GM12878 (cell line): Measurements from ENCODE around the gene TEKT2. TPM values are rescaled to one million over a fixed set of nuclear protein-coding genes. Genes with fewer than 3 reads are reported as not detected.

Experiments used
- BHLHE40 ChIP-seq, 2 experiments: fragments of 450-650 bp in 1 of 2; IDR thresholded peaks; 2 replicates each; pipeline ENCODE4 v1.6.1; 2011 to 2017; ENCODE audit warnings: low read depth in 2 of 2, borderline replicate concordance in 1 of 2, improper control_type of control experiment in 1 of 2, low read length in 1 of 2, mild to moderate bottlenecking in 1 of 2
- CBFB ChIP-seq: IDR thresholded peaks from 2 replicates; pipeline ENCODE4 v1.6.1; 2016; ENCODE audit warnings: antibody characterized with exemption, low read depth
- CHD1 ChIP-seq: IDR thresholded peaks from 2 replicates; pipeline ENCODE4 v1.6.1; 2012; ENCODE audit warnings: low read depth, low read length, improper control_type of control experiment
- EED ChIP-seq: sonication (generic); IDR thresholded peaks from 2 replicates; pipeline ENCODE4 v1.6.1; 2016; ENCODE audit warnings: antibody characterized with exemption, low read depth
- EZH2 ChIP-seq: IDR thresholded peaks from 2 replicates; pipeline ENCODE4 v1.6.1; 2012; ENCODE audit warnings: low read depth, mild to moderate bottlenecking, control low read depth, inconsistent platforms, low read length, borderline replicate concordance; ENCODE audit not compliant: control insufficient read depth
- IKZF1 ChIP-seq: fragments of 450-650 bp; conservative IDR thresholded peaks from 2 replicates; pipeline ENCODE4 v1.6.1; 2017; ENCODE audit warnings: antibody characterized with exemption, mild to moderate bottlenecking
- KAT2A ChIP-seq: conservative IDR thresholded peaks from 2 replicates; pipeline ENCODE4 v1.6.1; 2011; ENCODE audit warnings: low read depth, low read length; ENCODE audit not compliant: control insufficient read depth
- MAX ChIP-seq: IDR thresholded peaks from 2 replicates; pipeline ENCODE4 v1.6.1; 2012; ENCODE audit warnings: low read depth, low read length, improper control_type of control experiment
- MEF2B ChIP-seq: fragments of 450-650 bp; IDR thresholded peaks from 2 replicates; pipeline ENCODE4 v1.6.1; 2018; ENCODE audit warnings: mild to moderate bottlenecking, moderate library complexity; ENCODE audit not compliant: partially characterized antibody, poor library complexity, severe bottlenecking
- NBN ChIP-seq: fragments of 450-650 bp; IDR thresholded peaks from 2 replicates; pipeline ENCODE4 v1.6.1; 2016
- NR2F1 ChIP-seq: fragments of 450-650 bp; conservative IDR thresholded peaks from 2 replicates; pipeline ENCODE4 v1.6.1; 2017; ENCODE audit warnings: mild to moderate bottlenecking
- PAX5 ChIP-seq: IDR thresholded peaks from 2 replicates; pipeline ENCODE4 v1.6.1; 2011; ENCODE audit warnings: low read depth, low read length, borderline replicate concordance
- PAX8 ChIP-seq: fragments of 450-650 bp; IDR thresholded peaks from 2 replicates; pipeline ENCODE4 v1.6.1; 2017; ENCODE audit warnings: mild to moderate bottlenecking, moderate library complexity
- PML ChIP-seq: IDR thresholded peaks from 2 replicates; pipeline ENCODE4 v1.6.1; 2012; ENCODE audit warnings: low read length, inconsistent platforms
- RELA ChIP-seq: fragments of 450-650 bp; IDR thresholded peaks from 2 replicates; pipeline ENCODE4 v1.8.0; 2014; ENCODE audit warnings: borderline replicate concordance; ENCODE audit not compliant: partially characterized antibody
- SIX5 ChIP-seq: IDR thresholded peaks from 2 replicates; pipeline ENCODE4 v1.6.1; 2011; ENCODE audit warnings: mild to moderate bottlenecking, low read depth, low read length, moderate library complexity; ENCODE audit not compliant: severe bottlenecking
- SREBF2 ChIP-seq: IDR thresholded peaks from 2 replicates; pipeline ENCODE4 v1.6.1; 2012; ENCODE audit warnings: mild to moderate bottlenecking, low read length
- STAT3 ChIP-seq: IDR thresholded peaks from 2 replicates; pipeline ENCODE4 v1.6.1; 2011; ENCODE audit warnings: low read depth, low read length, improper control_type of control experiment
- SUPT20H ChIP-seq: IDR thresholded peaks from 2 replicates; pipeline ENCODE4 v1.6.1; 2011; ENCODE audit warnings: low read depth, mild to moderate bottlenecking, low read length, moderate library complexity, borderline replicate concordance; ENCODE audit not compliant: control insufficient read depth
- TBL1XR1 ChIP-seq: IDR thresholded peaks from 2 replicates; pipeline ENCODE4 v1.6.1; 2012; ENCODE audit warnings: low read depth, low read length, improper control_type of control experiment
- YY1 ChIP-seq: IDR thresholded peaks from 2 replicates; pipeline ENCODE4 v1.6.1; 2011; ENCODE audit warnings: low read depth, mild to moderate bottlenecking, low read length
- ZBTB11 ChIP-seq: fragments of 450-650 bp; formaldehyde crosslinking; IDR thresholded peaks from 2 replicates; pipeline ENCODE4 v1.5.0; 2022; ENCODE audit warnings: mild to moderate bottlenecking, missing genetic modification characterization
- ZNF384 ChIP-seq: IDR thresholded peaks from 2 replicates; pipeline ENCODE4 v1.6.1; 2012; ENCODE audit warnings: low read depth, mild to moderate bottlenecking, low read length, improper control_type of control experiment, borderline replicate concordance
- ZNF687 ChIP-seq: fragments of 450-650 bp; IDR thresholded peaks from 2 replicates; pipeline ENCODE4 v1.6.1; 2017; ENCODE audit warnings: mild to moderate bottlenecking, moderate library complexity
- polyA plus RNA-seq, 11 experiments: library from polyadenylated mRNA; depleted of rRNA in 4 of 11; unstranded in 6 of 11; stranded (reverse) in 5 of 11; fragments of >200 nt; fragmentation: Nextera tagmentation in 4 of 11; fragmentation: Illumina TruSeq in 1 of 11; extraction: Ambion mirVana in 4 of 11; extraction: Trizol in 1 of 11; gene quantifications; 1 replicate in 1 of 11; 2 replicates in 10 of 11; pipeline versions ENCODE4 v1.2.1 to v1.2.3, GENCODE V29; 2011 to 2016; ENCODE audit warnings: inconsistent platforms in 2 of 11, missing spikeins in 2 of 11, low read depth in 1 of 11
- total RNA-seq, 4 experiments: library from RNA; depleted of rRNA in 3 of 4; stranded (reverse); fragments of >200 nt in 3 of 4; fragmentation: Illumina TruSeq in 1 of 4; extraction: Trizol in 1 of 4; gene quantifications; 2 replicates each; pipeline versions ENCODE4 v1.2.1 to v1.2.3, GENCODE V29; 2013 to 2021

The TEKT2 gene
- total and polyA plus RNA-seq, 10 of the 15 experiments (the other 5 are each of a cell fraction or from before 2014, with no cell fraction given), result 0.07 to 0.13 TPM; not detected in 8

GRCh38 chr1:36088577-36089392 lies 4.9 kb downstream of the TEKT2 start, which contains the start of gene ADPRS (continued):
- peak; percentile 68 for TF ChIP-seq ZBTB11 (CRISPR knock-in tag)
- TF ChIP-seq SIX5, result peak; percentile 50
- peak; percentile 64 for TF ChIP-seq NR2F1
- no peak for TF ChIP-seq PAX8
- peak; percentile 91 for TF ChIP-seq PML
- TF ChIP-seq STAT3, result no peak
- TF ChIP-seq MAX, result peak; percentile 63
- TF ChIP-seq SREBF2, result 0 out of 2 replicates have a peak, but pooled peaks have one; percentile 24
- no peak for TF ChIP-seq EZH2
- TF ChIP-seq NBN, result peak; percentile 80; the same call in 1 of the 2 replicates
- peak; percentile 71; the same call in 1 of the 2 replicates for TF ChIP-seq CBFB
- TF ChIP-seq ZNF384, result no peak
- peak; percentile 59; the same call in 1 of the 2 replicates for TF ChIP-seq TBL1XR1
- TF ChIP-seq MEF2B, result peak; percentile 78
- TF ChIP-seq EED, result peak; percentile 71
- no peak for TF ChIP-seq SUPT20H
- no peak for TF ChIP-seq KAT2A
- peak; percentile 95 for TF ChIP-seq IKZF1
- TF ChIP-seq ZNF687, result peak; percentile 80
- TF ChIP-seq PAX5, result no peak
- peak; percentile 76 for TF ChIP-seq RELA
- TF ChIP-seq YY1, result peak; percentile 98
- peak; percentile 40 to 83; a peak in 3 of 4 replicates for TF ChIP-seq BHLHE40 (IDR thresholded peaks at IDR 0.05; ENCODE audit: borderline replicate concordance in 1 of 2, low read depth in 2 of 2, low read length in 1 of 2)
- no peak for TF ChIP-seq CHD1
